ENCODE data around the gene SNX17. TPM values are rescaled to one million over a fixed set of nuclear protein-coding genes. Genes with fewer than 3 reads are reported as not detected.

The SNX17 gene
- total RNA-seq, 1 experiment from 2014 or later, result 109 TPM

GRCh38 chr2:27373567-27373966, 3.2 kb downstream of the SNX17 start:
- ChIA-PET CTCF (no interaction called here), POLR2A (ENCODE audit: low non-redundant PET) (no interaction called here)
- no TSS peak for BruUV-seq (replicated peaks)
- H3K27ac ChIP-seq (ENCODE audit: low read depth, low read length, poor library complexity, severe bottlenecking), result no peak overlapping the region
- no peaks in the 10 kb centered on the region for H3K27me3 ChIP-seq (replicated peaks; ENCODE audit: insufficient read depth, low read depth, low read length, poor library complexity)
- no peak for DNase-seq (ENCODE audit: low spot score)
- H3K9me3 ChIP-seq (ENCODE audit: low read depth, low read length, poor library complexity, severe bottlenecking), result no peaks in the 10 kb centered on the region
- H3K4me3 ChIP-seq (ENCODE audit: low read depth, low read length, poor library complexity, severe bottlenecking), result no peak overlapping the region
- peaks cover 66% of the 10 kb centered on the region for H3K36me3 ChIP-seq (ENCODE audit: insufficient read depth, low read length, poor library complexity, severe bottlenecking)
- peaks cover 16% of the 10 kb centered on the region for H3K4me1 ChIP-seq (ENCODE audit: insufficient read depth, low read length, poor library complexity, severe bottlenecking)
- TF ChIP-seq, protein P1, sequence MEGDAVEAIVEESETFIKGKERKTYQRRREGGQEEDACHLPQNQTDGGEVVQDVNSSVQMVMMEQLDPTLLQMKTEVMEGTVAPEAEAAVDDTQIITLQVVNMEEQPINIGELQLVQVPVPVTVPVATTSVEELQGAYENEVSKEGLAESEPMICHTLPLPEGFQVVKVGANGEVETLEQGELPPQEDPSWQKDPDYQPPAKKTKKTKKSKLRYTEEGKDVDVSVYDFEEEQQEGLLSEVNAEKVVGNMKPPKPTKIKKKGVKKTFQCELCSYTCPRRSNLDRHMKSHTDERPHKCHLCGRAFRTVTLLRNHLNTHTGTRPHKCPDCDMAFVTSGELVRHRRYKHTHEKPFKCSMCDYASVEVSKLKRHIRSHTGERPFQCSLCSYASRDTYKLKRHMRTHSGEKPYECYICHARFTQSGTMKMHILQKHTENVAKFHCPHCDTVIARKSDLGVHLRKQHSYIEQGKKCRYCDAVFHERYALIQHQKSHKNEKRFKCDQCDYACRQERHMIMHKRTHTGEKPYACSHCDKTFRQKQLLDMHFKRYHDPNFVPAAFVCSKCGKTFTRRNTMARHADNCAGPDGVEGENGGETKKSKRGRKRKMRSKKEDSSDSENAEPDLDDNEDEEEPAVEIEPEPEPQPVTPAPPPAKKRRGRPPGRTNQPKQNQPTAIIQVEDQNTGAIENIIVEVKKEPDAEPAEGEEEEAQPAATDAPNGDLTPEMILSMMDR (conservative IDR thresholded peaks at IDR 0.05; ENCODE audit: low read depth, low read length), result no peak
- no peak for TF ChIP-seq EZH2 (IDR thresholded peaks at IDR 0.05; ENCODE audit: borderline replicate concordance, low read depth, low read length, poor library complexity, severe bottlenecking)
- intact Hi-C loops (cut with micrococcal nuclease; ENCODE audit: unreplicated experiment), result loop anchor here (5.0 kb wide), 1 partner anchor 111 kb away; the partner anchor contains the start of gene SLC30A3

GRCh38 chr2:27375513-27376099, 5.2 kb downstream of the SNX17 start:
- DNase-seq (ENCODE audit: low spot score), result no peak
- POLR2A ChIA-PET (ENCODE audit: low non-redundant PET), result interaction anchor here (0.6 kb wide), 1 partner anchor 114 kb away, joined by 3 read pairs; no protein-coding TSS in a partner anchor

GRCh38 chr2:27376151-27376865, 5.9 kb downstream of the SNX17 start:
- no peak for TF ChIP-seq EZH2 (IDR thresholded peaks at IDR 0.05; ENCODE audit: borderline replicate concordance, low read depth, low read length, poor library complexity, severe bottlenecking)
- TF ChIP-seq, protein P1 (conservative IDR thresholded peaks at IDR 0.05; ENCODE audit: low read depth, low read length), result no peak
- no peak for DNase-seq (ENCODE audit: low spot score)
- no peak overlapping the region for H3K27ac ChIP-seq (ENCODE audit: low read depth, low read length, poor library complexity, severe bottlenecking)
- intact Hi-C loops (cut with micrococcal nuclease; ENCODE audit: unreplicated experiment), result no loop called here
- H3K36me3 ChIP-seq (ENCODE audit: insufficient read depth, low read length, poor library complexity, severe bottlenecking), result peaks cover 74% of the 10 kb centered on the region
- ChIA-PET CTCF (no interaction called here), POLR2A (ENCODE audit: low non-redundant PET) (no interaction called here)
- BruUV-seq (replicated peaks), result no TSS peak
- H3K9me3 ChIP-seq (ENCODE audit: low read depth, low read length, poor library complexity, severe bottlenecking), result no peaks in the 10 kb centered on the region
- H3K27me3 ChIP-seq (replicated peaks; ENCODE audit: insufficient read depth, low read depth, low read length, poor library complexity), result no peaks in the 10 kb centered on the region
- H3K4me1 ChIP-seq (ENCODE audit: insufficient read depth, low read length, poor library complexity, severe bottlenecking), result peaks cover 24% of the 10 kb centered on the region
- no peak overlapping the region for H3K4me3 ChIP-seq (ENCODE audit: low read depth, low read length, poor library complexity, severe bottlenecking)

More at GRCh38 chr2:27375513-27376099, 5.2 kb downstream of the SNX17 start:
- TF ChIP-seq, protein P1 (conservative IDR thresholded peaks at IDR 0.05; ENCODE audit: low read depth, low read length), result no peak
- TF ChIP-seq EZH2 (IDR thresholded peaks at IDR 0.05; ENCODE audit: borderline replicate concordance, low read depth, low read length, poor library complexity, severe bottlenecking), result no peak
- Histone ChIP-seq H3K27me3 (replicated peaks; ENCODE audit: insufficient read depth, low read depth, low read length, poor library complexity) (no peaks in the 10 kb centered on the region), H3K9me3 (ENCODE audit: low read depth, low read length, poor library complexity, severe bottlenecking) (no peaks in the 10 kb centered on the region), H3K36me3 (ENCODE audit: insufficient read depth, low read length, poor library complexity, severe bottlenecking) (peaks cover 71% of the 10 kb centered on the region), H3K4me1 (ENCODE audit: insufficient read depth, low read length, poor library complexity, severe bottlenecking) (peaks cover 19% of the 10 kb centered on the region), H3K27ac (ENCODE audit: low read depth, low read length, poor library complexity, severe bottlenecking) (no peak overlapping the region), H3K4me3 (ENCODE audit: low read depth, low read length, poor library complexity, severe bottlenecking) (no peak overlapping the region)
- BruUV-seq (replicated peaks), result no TSS peak
- intact Hi-C loops (cut with micrococcal nuclease; ENCODE audit: unreplicated experiment), result no loop called here
- CTCF ChIA-PET, result no interaction called here

Data from A673 (cell line).